ENCODE results near the gene PDE4A.

DNA sequence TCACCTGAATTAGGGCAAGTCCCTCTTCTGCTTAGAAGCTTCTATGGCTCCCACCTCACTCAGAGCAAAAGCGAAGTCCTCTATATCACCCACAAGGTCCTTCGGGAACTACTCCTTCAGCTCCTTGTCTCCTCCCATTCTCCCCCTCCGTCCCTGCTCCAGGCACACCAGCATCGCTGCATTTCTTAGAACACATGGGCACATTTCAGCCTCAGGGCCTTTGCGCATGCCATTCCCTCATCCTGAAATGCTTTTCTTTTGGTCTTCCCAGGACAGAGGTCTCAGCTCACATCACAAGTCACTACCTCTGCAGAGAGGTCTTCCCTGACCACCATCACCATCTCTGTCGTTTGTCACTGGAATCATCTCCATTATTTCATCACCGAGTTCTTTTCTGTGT lies 92.9 kb downstream of the PDE4A start:
- no peak for TF ChIP-seq POLR2A (IDR thresholded peaks at IDR 0.05)
- TF ChIP-seq, protein P1, sequence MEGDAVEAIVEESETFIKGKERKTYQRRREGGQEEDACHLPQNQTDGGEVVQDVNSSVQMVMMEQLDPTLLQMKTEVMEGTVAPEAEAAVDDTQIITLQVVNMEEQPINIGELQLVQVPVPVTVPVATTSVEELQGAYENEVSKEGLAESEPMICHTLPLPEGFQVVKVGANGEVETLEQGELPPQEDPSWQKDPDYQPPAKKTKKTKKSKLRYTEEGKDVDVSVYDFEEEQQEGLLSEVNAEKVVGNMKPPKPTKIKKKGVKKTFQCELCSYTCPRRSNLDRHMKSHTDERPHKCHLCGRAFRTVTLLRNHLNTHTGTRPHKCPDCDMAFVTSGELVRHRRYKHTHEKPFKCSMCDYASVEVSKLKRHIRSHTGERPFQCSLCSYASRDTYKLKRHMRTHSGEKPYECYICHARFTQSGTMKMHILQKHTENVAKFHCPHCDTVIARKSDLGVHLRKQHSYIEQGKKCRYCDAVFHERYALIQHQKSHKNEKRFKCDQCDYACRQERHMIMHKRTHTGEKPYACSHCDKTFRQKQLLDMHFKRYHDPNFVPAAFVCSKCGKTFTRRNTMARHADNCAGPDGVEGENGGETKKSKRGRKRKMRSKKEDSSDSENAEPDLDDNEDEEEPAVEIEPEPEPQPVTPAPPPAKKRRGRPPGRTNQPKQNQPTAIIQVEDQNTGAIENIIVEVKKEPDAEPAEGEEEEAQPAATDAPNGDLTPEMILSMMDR (IDR thresholded peaks at IDR 0.05) = no peak

Measured in adrenal gland (tissue), 5 donors.